GM19452 (cell line): ENCODE measurements around the gene EIF3I.

Experiments used
- ATAC-seq: cut with Tn5 transposase; IDR thresholded peaks from one replicate; pipeline ENCODE4 v1.9.1; 2021; ENCODE audit not compliant: unreplicated experiment

The EIF3I gene

DNA sequence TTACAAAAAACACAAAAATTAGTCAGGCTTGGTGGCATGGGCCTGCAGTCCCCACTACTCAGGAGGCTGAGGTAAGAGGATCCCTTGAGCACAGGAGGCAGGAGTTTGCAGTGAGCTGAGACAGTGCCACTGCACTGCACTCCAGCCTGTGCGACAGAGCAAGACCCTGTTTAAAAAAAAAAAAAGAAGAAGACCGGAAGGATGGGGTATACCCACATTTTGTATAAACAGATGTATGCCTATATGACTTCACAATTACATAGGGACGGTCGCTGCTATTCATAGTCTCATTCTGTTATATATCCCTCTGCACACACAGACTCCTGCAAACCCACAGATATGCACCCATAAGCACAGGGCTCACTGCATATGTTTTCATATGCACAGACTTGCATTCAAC is 41.5 kb downstream of the EIF3I start:
- ATAC-seq, result no peak

DNA sequence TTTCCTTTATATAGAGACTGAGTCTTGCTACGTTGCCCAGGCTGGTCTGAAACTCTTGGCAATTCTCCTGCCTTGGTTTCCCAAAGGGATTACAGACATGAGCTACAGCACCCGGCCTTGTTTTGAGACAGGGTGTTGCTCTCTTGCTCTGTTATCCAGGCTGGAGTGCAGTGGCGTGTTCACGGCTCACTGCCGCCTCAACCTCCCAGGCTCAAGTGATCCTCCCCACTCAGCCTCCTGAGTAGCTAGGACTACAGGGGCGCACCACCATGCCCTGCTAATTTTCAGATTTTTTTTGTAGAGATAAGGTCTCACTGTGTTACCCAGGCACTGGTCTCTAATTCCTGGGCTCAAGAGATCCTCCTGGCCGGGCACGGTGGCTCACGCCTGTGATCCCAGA is 43.6 kb downstream of the EIF3I start:
- no peak for ATAC-seq

DNA sequence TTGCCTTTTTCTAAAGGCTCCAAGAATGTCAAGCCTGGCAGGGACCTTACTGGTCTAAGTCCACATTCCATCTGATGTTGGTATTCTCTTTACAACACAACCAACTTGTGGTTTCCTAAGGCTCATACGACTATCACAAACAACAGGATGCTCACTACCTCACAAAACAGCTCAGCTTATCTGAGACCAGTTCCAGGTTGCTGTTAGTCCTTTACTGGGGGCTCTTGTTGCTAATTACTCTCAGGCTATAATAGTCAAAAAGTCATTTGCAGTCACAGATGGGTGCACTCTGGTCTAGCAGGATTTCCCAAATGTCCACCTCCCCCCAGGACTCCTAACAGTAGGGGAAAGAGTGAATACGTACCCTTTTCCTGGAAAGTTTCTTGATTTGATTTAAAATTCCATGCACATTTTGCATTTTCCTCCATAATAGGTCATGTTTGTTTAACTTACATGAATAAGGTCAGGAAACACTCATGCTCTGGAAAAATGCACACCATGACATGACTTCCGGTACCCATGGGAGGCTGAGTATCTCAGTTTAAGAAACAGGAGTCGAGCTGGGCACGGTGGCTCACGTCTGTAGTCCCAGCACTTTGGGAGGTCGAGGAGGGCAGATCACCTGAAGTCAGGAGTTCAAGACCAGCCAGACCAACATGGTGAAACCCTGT is 44.8 kb downstream of the EIF3I start:
- no peak for ATAC-seq

DNA sequence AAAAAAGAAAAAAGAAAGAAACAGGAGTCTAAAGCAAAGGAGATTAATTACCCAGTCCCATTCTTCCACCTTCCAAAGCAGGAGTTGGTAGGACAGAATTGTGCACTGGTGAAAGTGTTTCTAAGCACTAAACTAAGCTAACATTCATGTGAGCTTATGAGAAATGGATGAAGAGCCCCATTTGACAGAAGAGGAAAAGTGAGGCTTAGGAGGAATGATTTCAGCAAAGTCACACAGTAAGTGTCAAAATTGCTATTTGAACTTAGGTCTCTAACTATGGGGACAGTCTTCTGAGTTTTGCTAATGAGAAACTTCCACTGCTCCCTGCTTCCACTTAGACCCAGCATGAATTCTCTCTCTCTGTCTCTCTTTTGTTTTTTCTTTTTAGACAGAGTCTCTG is 47.5 kb downstream of the EIF3I start:
- no peak for ATAC-seq

DNA sequence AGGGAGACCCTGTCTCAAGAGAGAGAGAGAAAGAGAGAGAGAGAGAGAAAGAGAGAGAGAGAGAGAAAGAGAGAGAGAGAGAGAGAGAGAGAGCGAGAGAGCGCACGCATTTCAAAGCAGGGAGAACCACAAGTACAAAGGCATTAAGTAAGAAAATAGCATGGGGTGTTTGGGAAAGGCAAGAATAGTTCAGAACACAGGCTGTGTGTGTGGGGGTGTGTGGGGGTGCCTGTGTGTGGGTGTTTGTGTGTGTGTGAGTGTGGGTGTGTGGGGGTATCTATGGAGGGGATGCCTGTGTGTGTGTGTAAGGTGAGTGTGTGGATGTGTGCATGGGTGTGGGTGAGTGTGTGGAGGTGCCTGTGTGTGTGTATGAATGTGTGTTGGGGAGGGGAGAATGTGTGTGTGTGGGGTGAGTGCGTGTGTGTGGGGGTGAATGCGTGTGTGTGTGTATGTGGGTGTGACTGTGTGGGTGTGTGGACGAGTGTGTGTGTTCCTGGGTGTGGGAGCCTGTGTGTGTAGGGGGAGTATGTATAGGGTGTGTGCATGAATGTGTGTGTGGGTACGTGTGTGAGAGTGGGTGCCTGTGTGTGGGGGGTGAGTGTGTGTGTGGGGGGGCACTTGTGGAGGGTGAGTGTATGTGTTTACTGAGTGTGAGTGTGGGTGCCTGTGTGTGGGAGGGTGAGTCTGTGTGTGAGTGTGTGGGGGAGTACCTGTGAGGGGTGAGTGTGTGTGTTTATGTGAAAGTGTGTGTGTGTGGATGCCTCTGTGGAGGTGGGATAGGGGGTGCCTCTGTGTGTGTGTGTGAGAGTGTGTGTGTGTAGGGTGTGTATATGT is 50.6 kb downstream of the EIF3I start:
- ATAC-seq, result no peak

DNA sequence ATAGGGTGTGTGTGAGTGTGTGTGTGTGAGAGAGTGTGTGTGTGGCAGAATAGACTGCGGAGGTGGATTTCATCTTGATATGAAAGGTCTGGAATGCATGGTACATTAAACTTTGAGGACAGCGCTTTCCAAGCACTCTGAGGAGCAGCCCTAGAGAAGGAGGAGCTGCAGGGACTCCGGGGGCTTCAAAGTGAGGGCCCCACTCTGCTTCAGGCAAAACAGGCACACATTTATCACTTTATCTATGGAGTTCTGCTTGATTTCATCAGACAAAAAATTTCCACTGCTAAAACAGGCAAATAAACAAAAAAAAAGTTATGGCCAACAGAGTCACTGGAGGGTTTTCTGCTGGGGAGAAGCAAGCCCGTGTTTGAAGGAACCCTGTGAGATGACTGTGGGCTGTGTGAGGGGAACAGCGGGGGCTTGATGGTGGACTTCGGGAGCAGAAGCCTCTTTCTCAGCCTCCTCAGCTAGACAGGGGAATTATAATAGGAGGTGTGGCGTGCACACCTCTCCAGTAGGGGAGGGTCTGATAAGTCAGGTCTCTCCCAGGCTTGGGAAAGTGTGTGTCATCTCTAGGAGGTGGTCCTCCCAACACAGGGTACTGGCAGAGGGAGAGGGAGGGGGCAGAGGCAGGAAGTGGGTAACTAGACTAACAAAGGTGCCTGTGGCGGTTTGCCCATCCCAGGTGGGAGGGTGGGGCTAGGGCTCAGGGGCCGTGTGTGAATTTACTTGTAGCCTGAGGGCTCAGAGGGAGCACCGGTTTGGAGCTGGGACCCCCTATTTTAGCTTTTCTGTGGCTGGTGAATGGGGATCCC is 51.4 kb downstream of the EIF3I start:
- ATAC-seq, result no peak

DNA sequence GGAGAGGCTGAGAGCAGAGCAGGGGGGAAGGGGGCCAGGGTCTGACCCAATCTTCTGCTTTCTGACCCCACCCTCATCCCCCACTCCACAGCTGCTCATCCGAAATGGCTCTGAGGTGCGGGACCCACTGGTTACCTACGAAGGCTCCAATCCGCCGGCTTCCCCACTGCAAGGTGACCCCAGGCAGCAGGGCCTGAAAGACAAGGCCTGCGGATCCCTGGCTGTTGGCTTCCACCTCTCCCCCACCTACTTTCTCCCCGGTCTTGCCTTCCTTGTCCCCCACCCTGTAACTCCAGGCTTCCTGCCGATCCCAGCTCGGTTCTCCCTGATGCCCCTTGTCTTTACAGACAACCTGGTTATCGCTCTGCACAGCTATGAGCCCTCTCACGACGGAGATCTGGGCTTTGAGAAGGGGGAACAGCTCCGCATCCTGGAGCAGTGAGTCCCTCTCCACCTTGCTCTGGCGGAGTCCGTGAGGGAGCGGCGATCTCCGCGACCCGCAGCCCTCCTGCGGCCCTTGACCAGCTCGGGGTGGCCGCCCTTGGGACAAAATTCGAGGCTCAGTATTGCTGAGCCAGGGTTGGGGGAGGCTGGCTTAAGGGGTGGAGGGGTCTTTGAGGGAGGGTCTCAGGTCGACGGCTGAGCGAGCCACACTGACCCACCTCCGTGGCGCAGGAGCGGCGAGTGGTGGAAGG is 52.6 kb downstream of the EIF3I start:
- ATAC-seq, result no peak

DNA sequence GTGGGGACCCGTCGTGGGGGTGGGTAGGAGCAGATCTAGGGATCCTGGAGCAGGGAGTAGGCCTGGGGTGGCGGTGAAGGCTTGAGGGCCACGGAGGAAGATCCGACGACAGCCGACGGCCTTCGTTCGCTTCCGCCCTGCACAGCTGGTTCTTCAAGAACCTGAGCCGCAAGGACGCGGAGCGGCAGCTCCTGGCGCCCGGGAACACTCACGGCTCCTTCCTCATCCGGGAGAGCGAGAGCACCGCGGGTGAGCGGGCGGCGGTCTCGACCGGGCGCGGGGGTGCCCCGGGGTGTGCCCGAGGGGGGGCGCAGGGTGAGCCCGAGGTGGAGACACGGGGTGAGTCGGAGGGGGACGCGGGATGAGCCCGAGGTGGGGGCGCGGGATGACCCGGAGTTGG is 53.2 kb downstream of the EIF3I start:
- ATAC-seq, result no peak

DNA sequence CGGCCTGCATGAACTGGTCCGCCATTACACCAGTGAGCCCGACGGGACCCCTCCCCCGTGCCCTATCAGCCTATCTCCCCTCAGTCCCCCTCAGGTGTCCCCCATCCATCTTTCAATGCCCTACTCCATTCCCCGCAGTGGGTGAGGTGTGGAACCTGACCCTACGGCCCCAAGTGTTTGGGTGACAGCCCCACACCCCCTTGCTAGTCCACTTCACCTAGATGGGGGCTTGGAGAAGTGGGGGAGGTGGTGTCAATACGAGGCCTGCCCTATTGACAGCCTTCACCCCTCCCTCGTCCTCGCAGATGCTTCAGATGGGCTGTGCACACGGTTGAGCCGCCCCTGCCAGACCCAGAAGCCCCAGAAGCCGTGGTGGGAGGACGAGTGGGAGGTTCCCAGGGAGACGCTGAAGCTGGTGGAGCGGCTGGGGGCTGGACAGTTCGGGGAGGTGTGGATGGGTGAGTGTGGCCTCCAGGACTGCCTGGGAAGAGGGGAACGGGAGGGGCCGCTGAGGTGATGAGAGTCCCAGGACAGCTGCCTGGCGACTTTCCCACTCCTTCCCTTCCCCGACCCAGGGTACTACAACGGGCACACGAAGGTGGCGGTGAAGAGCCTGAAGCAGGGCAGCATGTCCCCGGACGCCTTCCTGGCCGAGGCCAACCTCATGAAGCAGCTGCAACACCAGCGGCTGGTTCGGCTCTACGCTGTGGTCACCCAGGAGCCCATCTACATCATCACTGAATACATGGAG is 54.0 kb downstream of the EIF3I start:
- ATAC-seq, result no peak
